ENCODE results near the gene ZCCHC17.

DNA sequence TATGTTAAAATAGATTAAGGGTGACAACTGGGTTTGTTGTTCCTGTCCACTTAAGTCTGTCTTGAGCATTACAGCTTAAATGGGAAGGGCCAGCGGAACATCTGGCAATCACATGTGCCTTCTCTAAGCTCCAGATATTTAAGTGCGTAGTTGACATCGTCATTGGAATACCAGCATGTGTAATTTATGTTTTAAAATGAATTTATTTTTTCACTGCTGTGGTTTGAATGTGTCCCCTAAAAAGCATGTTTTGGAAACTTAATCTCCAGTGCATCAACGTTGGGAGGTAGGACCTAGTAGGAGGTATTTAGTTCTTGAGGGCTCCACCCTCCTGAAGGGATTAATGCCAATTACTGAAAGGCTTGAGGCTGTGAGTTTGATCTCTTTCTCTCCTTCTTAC lies 13.4 kb downstream of the ZCCHC17 start:
- TF ChIP-seq POLR2AphosphoS5 (IDR thresholded peaks at IDR 0.05; ENCODE audit: low read depth, low read length): no peak
- no peak for TF ChIP-seq POLR2A (IDR thresholded peaks at IDR 0.05; ENCODE audit: low read depth, low read length)
- no peak for TF ChIP-seq TAF1 (IDR thresholded peaks at IDR 0.05; ENCODE audit: borderline replicate concordance, low read depth, low read length)
